Measurements from ENCODE around the gene WWOX.

The WWOX gene

GRCh38 chr16:78431004-78431670 lies 331.7 kb downstream of the WWOX start:
- no peaks in the 10 kb centered on the region for H3K27me3 ChIP-seq (ENCODE audit: insufficient read depth, low read depth)
- no peak overlapping the region for H3K4me3 ChIP-seq (IDR thresholded peaks at IDR 0.05; ENCODE audit: insufficient read depth, low read depth, low read length)
- no peak overlapping the region for H3K9ac ChIP-seq
- H3K4me2 ChIP-seq = no peak overlapping the region
- H3K79me2 ChIP-seq (ENCODE audit: insufficient read depth, low read depth) = no peaks in the 10 kb centered on the region
- TF ChIP-seq CTCF (conservative IDR thresholded peaks at IDR 0.05; ENCODE audit: low read depth, low read length) = no peak
- no peak overlapping the region for H2AFZ ChIP-seq (ENCODE audit: low read depth)
- no peaks in the 10 kb centered on the region for H3K4me1 ChIP-seq (ENCODE audit: low read depth, poor library complexity, severe bottlenecking)
- no peak overlapping the region for H3K27ac ChIP-seq
- H3K36me3 ChIP-seq (ENCODE audit: insufficient read depth) = no peaks in the 10 kb centered on the region
- no peaks in the 10 kb centered on the region for H4K20me1 ChIP-seq (ENCODE audit: insufficient read depth)

GRCh38 chr16:78431701-78432100 lies 332.2 kb downstream of the WWOX start:
- Histone ChIP-seq H3K27ac (no peak overlapping the region), H3K4me1 (ENCODE audit: low read depth, poor library complexity, severe bottlenecking) (no peaks in the 10 kb centered on the region)
- no peak for TF ChIP-seq CTCF (conservative IDR thresholded peaks at IDR 0.05; ENCODE audit: low read depth, low read length)

GRCh38 chr16:78432451-78432850 lies 333.0 kb downstream of the WWOX start:
- H2AFZ ChIP-seq (ENCODE audit: low read depth) = no peak overlapping the region
- H3K4me1 ChIP-seq (ENCODE audit: low read depth, poor library complexity, severe bottlenecking) = no peaks in the 10 kb centered on the region
- no peaks in the 10 kb centered on the region for H3K36me3 ChIP-seq (ENCODE audit: insufficient read depth)
- no peak overlapping the region for H3K9ac ChIP-seq
- H3K27ac ChIP-seq = no peak overlapping the region
- H3K79me2 ChIP-seq (ENCODE audit: insufficient read depth, low read depth) = no peaks in the 10 kb centered on the region
- TF ChIP-seq CTCF (conservative IDR thresholded peaks at IDR 0.05; ENCODE audit: low read depth, low read length) = no peak
- no peaks in the 10 kb centered on the region for H4K20me1 ChIP-seq (ENCODE audit: insufficient read depth)
- no peak overlapping the region for H3K4me3 ChIP-seq (IDR thresholded peaks at IDR 0.05; ENCODE audit: insufficient read depth, low read depth, low read length)
- no peaks in the 10 kb centered on the region for H3K27me3 ChIP-seq (ENCODE audit: insufficient read depth, low read depth)
- H3K4me2 ChIP-seq = no peak overlapping the region

More at GRCh38 chr16:78431701-78432100, 332.2 kb downstream of the WWOX start:
- no peaks in the 10 kb centered on the region for H3K27me3 ChIP-seq (ENCODE audit: insufficient read depth, low read depth)
- no peak overlapping the region for H3K4me3 ChIP-seq (IDR thresholded peaks at IDR 0.05; ENCODE audit: insufficient read depth, low read depth, low read length)
- H4K20me1 ChIP-seq (ENCODE audit: insufficient read depth) = no peaks in the 10 kb centered on the region
- no peaks in the 10 kb centered on the region for H3K79me2 ChIP-seq (ENCODE audit: insufficient read depth, low read depth)
- H3K4me2 ChIP-seq = no peak overlapping the region
- no peak overlapping the region for H3K9ac ChIP-seq
- no peaks in the 10 kb centered on the region for H3K36me3 ChIP-seq (ENCODE audit: insufficient read depth)
- H2AFZ ChIP-seq (ENCODE audit: low read depth) = no peak overlapping the region

- H4K20me1 ChIP-seq (ENCODE audit: insufficient read depth) = no peaks in the 10 kb centered on the region
- H3K9ac ChIP-seq = no peak overlapping the region
Observed at GRCh38 chr16:78433116-78433515, 333.7 kb downstream of the WWOX start.

More at GRCh38 chr16:78433116-78433515, 333.7 kb downstream of the WWOX start:
- Histone ChIP-seq H2AFZ (ENCODE audit: low read depth) (no peak overlapping the region), H3K27ac (no peak overlapping the region), H3K27me3 (ENCODE audit: insufficient read depth, low read depth) (no peaks in the 10 kb centered on the region), H3K4me2 (no peak overlapping the region), H3K4me3 (IDR thresholded peaks at IDR 0.05; ENCODE audit: insufficient read depth, low read depth, low read length) (no peak overlapping the region), H3K36me3 (ENCODE audit: insufficient read depth) (no peaks in the 10 kb centered on the region), H3K79me2 (ENCODE audit: insufficient read depth, low read depth) (no peaks in the 10 kb centered on the region), H3K4me1 (ENCODE audit: low read depth, poor library complexity, severe bottlenecking) (no peaks in the 10 kb centered on the region)
- no peak for TF ChIP-seq CTCF (conservative IDR thresholded peaks at IDR 0.05; ENCODE audit: low read depth, low read length)

Measured in KMS-11 (cell line).